ENCODE results near the gene GYS1. TPM values are rescaled to one million over a fixed set of nuclear protein-coding genes. Genes with fewer than 3 reads are reported as not detected.

GYS1 gene
- total RNA-seq, 1 experiment from 2014 or later: 62.7 TPM

DNA sequence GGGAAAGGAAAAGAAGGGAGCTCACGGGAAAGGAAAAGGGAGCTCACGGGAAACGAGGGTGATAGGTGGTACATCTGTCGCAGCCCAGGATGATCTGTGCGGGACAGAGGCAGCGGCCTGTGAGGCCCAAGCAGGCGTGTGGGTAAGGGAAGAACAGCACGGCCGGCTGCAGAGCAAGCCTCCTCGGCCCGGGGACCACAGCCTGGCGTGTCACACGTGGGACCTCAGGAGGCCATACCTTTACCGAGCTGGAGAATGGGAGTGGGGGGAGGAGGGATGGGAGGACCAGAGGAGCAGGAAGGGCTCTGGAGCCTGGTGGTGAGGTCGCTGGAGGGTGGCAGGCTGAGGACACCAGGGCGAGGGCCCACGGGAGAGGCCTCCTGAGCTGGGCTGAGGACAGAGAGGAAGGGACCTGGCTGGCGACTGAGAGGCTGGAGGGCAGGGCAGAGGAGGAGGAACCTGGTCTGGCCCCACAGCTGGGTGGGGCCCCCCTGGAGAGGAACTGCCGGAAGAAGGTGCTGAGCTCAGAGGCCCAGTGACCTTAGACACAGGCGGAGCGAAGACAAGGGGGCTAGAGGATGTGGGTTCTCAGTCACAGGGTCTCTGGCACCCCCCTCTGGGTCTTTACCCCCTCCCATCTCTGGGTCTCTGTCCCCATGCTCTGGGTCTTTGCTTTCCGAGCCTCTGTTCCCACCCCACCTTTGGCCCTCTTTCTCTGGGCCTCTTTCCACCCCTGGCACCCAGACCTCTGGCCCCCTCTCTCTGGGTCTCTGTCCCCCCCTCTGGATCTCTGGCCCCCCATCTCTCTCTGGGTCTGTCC, 30.9 kb downstream of the GYS1 start:
- Mint-ChIP-seq H3K27ac (ENCODE audit: unreplicated experiment) (peak overlapping the region; percentile 96), H3K27me3 (ENCODE audit: insufficient read depth, unreplicated experiment) (no peaks in the 10 kb centered on the region), H3K36me3 (ENCODE audit: insufficient read depth, unreplicated experiment) (peaks cover 86% of the 10 kb centered on the region), H3K9me3 (ENCODE audit: unreplicated experiment) (no peaks in the 10 kb centered on the region), H3K4me3 (ENCODE audit: unreplicated experiment) (peak overlapping the region; percentile 96), H3K4me1 (ENCODE audit: low read depth, unreplicated experiment) (peaks cover 35% of the 10 kb centered on the region)
- Histone ChIP-seq H3K4me3 (ENCODE audit: low read depth, low read length) (peak overlapping the region; percentile 95), H3K36me3 (ENCODE audit: control insufficient read depth, insufficient read depth, low read length) (peaks cover 8% of the 10 kb centered on the region), H3K27me3 (replicated peaks; ENCODE audit: control insufficient read depth, insufficient read depth, low read length) (no peaks in the 10 kb centered on the region), H3K4me1 (peaks cover 30% of the 10 kb centered on the region), H3K9me3 (0 out of 2 replicates have a peak, but pooled peaks cover 3% of the 10 kb centered on the region)
- CTCF ChIA-PET: interaction anchor here (0.6 to 1.5 kb wide), 6 partner anchors 9 to 165 kb away, joined by 3 to 9 read pairs (median 6); partner anchors contain the start of genes NUCB1, PPP1R15A and RUVBL2
- no peak for TF ChIP-seq CTCF (IDR thresholded peaks at IDR 0.05; ENCODE audit: insufficient read depth in 1 of 2, low read depth in 1 of 2, low read length in 1 of 2, severe bottlenecking in 1 of 2, unreplicated experiment in 1 of 2)
- peak; percentile 84 to 89 for DNase-seq
- BruUV-seq (replicated peaks): no TSS peak
- intact Hi-C loops (cut with micrococcal nuclease; ENCODE audit: unreplicated experiment): loop anchor here (2.0 to 5.0 kb wide), 4 partner anchors 29 to 325 kb away; partner anchors contain the start of genes DBP, DHDH, GYS1 and RUVBL2
- POLR2A ChIA-PET: interaction anchor here (0.5 to 1.5 kb wide), 13 partner anchors 8 to 928 kb away, joined by 3 to 9 read pairs (median 5); partner anchors contain the start of genes DHDH, GYS1, HSD17B14 and NUCB1

- H3K36me3 ChIP-seq (ENCODE audit: control insufficient read depth, insufficient read depth, low read length): peaks cover 6% of the 10 kb centered on the region
- H3K27me3 Mint-ChIP-seq (ENCODE audit: insufficient read depth, unreplicated experiment): no peaks in the 10 kb centered on the region
- H3K9me3 Mint-ChIP-seq (ENCODE audit: unreplicated experiment): no peaks in the 10 kb centered on the region
- H3K27ac Mint-ChIP-seq (ENCODE audit: unreplicated experiment): peak overlapping the region; percentile 96
- ChIA-PET POLR2A (interaction anchor here (0.6 to 1.5 kb wide), 8 partner anchors 9 to 83 kb away, joined by 3 to 9 read pairs (median 6); partner anchors contain the start of genes DHDH, GYS1, NUCB1 and RUVBL2), CTCF (interaction anchor here (0.6 to 1.5 kb wide), 4 partner anchors 9 to 166 kb away, joined by 3 to 9 read pairs (median 6); partner anchors contain the start of gene NUCB1)
- peaks cover 86% of the 10 kb centered on the region for H3K36me3 Mint-ChIP-seq (ENCODE audit: insufficient read depth, unreplicated experiment)
- BruUV-seq (replicated peaks): no TSS peak
- H3K27me3 ChIP-seq (replicated peaks; ENCODE audit: control insufficient read depth, insufficient read depth, low read length): no peaks in the 10 kb centered on the region
- peaks cover 40% of the 10 kb centered on the region for H3K4me1 Mint-ChIP-seq (ENCODE audit: low read depth, unreplicated experiment)
- intact Hi-C loops (cut with micrococcal nuclease; ENCODE audit: unreplicated experiment): loop anchor here (2.0 to 5.0 kb wide), 4 partner anchors 29 to 324 kb away; partner anchors contain the start of genes DBP, DHDH, GYS1 and RUVBL2
- 0 out of 2 replicates have a peak, but pooled peaks cover 3% of the 10 kb centered on the region for H3K9me3 ChIP-seq
- no peak for TF ChIP-seq CTCF (IDR thresholded peaks at IDR 0.05; ENCODE audit: insufficient read depth in 1 of 2, low read depth in 1 of 2, low read length in 1 of 2, severe bottlenecking in 1 of 2, unreplicated experiment in 1 of 2)
- H3K4me3 Mint-ChIP-seq (ENCODE audit: unreplicated experiment): peak overlapping the region; percentile 96
- H3K4me3 ChIP-seq (ENCODE audit: low read depth, low read length): no peak overlapping the region
- peaks cover 24% of the 10 kb centered on the region for H3K4me1 ChIP-seq
- no peak for DNase-seq
These were observed 31.5 kb downstream of the GYS1 start for GRCh38 chr19:48961673-48962028.

DNA sequence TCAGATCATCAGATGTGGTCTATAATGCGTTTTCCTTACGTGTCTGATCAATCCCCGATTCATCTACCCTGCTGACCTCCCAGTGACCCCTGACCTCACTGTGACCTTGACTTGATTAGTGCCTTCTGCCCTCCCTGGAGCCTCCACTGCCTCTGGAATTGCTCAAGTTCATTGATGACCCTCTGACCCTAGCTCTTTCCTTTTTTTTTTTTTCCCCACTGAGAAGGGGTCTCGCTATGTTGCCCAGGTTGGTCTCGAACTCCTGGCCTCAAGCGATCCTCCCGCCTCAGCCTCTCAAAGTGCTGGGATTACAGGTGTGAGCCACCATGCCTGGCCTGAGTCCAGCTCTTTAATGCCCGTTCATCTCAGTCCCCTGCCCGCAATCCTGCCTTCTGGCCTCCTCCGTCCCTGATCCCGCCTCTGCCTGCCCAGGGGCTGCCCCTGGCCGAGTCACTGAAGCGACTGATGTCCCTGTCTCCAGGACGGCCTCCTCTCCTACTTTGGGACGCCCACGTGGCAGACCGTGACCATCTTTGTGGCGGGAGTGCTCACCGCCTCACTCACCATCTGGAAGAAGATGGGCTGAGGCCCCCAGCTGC, 32.0 kb downstream of the GYS1 start:
- DNase-seq: peak in 1 of 2 experiments; percentile 46
- H3K4me3 ChIP-seq (ENCODE audit: low read depth, low read length): no peak overlapping the region
- peaks cover 4% of the 10 kb centered on the region for H3K36me3 ChIP-seq (ENCODE audit: control insufficient read depth, insufficient read depth, low read length)
- TF ChIP-seq CTCF (IDR thresholded peaks at IDR 0.05; ENCODE audit: insufficient read depth in 1 of 2, low read depth in 1 of 2, low read length in 1 of 2, severe bottlenecking in 1 of 2, unreplicated experiment in 1 of 2): no peak
- no peaks in the 10 kb centered on the region for H3K27me3 ChIP-seq (replicated peaks; ENCODE audit: control insufficient read depth, insufficient read depth, low read length)
- H3K9me3 ChIP-seq: no peaks in the 10 kb centered on the region
- Mint-ChIP-seq H3K27ac (ENCODE audit: unreplicated experiment) (peak overlapping the region; percentile 96), H3K9me3 (ENCODE audit: unreplicated experiment) (no peaks in the 10 kb centered on the region), H3K36me3 (ENCODE audit: insufficient read depth, unreplicated experiment) (peaks cover 84% of the 10 kb centered on the region), H3K27me3 (ENCODE audit: insufficient read depth, unreplicated experiment) (no peaks in the 10 kb centered on the region), H3K4me1 (ENCODE audit: low read depth, unreplicated experiment) (peaks cover 40% of the 10 kb centered on the region), H3K4me3 (ENCODE audit: unreplicated experiment) (peak overlapping the region; percentile 96)
- peaks cover 20% of the 10 kb centered on the region for H3K4me1 ChIP-seq
- ChIA-PET CTCF (interaction anchor here (1.4 to 1.5 kb wide), 3 partner anchors 10 to 117 kb away, joined by 6 to 9 read pairs (median 7); partner anchors contain the start of gene NUCB1), POLR2A (interaction anchor here (0.6 to 1.5 kb wide), 5 partner anchors 9 to 42 kb away, joined by 3 to 9 read pairs (median 8); partner anchors contain the start of gene DHDH)
- BruUV-seq (replicated peaks): no TSS peak
- intact Hi-C loops (cut with micrococcal nuclease; ENCODE audit: unreplicated experiment): loop anchor here (5.0 kb wide), 2 partner anchors 119 to 324 kb away; partner anchors contain the start of gene DBP
